ENCODE data around the gene GLDC. TPM values are rescaled to one million over a fixed set of nuclear protein-coding genes. Genes with fewer than 3 reads are reported as not detected.

GLDC gene
- total RNA-seq, 1 donor from 2014 or later = 37.4 TPM

GRCh38 chr9:6677803-6678202 lies 32.3 kb upstream of the GLDC start:
- TF ChIP-seq CTCF (conservative IDR thresholded peaks at IDR 0.05) = no peak
- H3K4me3 Mint-ChIP-seq = peak overlapping the region; percentile 61
- H3K9me3 Mint-ChIP-seq = no peaks in the 10 kb centered on the region
- no peaks in the 10 kb centered on the region for H3K36me3 Mint-ChIP-seq (ENCODE audit: low read depth)
- H3K27me3 Mint-ChIP-seq (ENCODE audit: low read depth) = no peaks in the 10 kb centered on the region
- peaks cover 9% of the 10 kb centered on the region for H3K4me1 Mint-ChIP-seq
- DNase-seq (ENCODE audit: low read depth, low spot score) = no peak
- H3K27ac Mint-ChIP-seq (ENCODE audit: unreplicated experiment) = no peak overlapping the region

- H3K36me3 Mint-ChIP-seq (ENCODE audit: low read depth) = no peaks in the 10 kb centered on the region
- H3K9me3 Mint-ChIP-seq = no peaks in the 10 kb centered on the region
- no peak overlapping the region for H3K4me3 Mint-ChIP-seq
- no peak for TF ChIP-seq CTCF (conservative IDR thresholded peaks at IDR 0.05)
- DNase-seq (ENCODE audit: low read depth, low spot score) = no peak
- H3K27me3 Mint-ChIP-seq (ENCODE audit: low read depth) = no peaks in the 10 kb centered on the region
- H3K4me1 Mint-ChIP-seq = peaks cover 5% of the 10 kb centered on the region
- H3K27ac Mint-ChIP-seq (ENCODE audit: unreplicated experiment) = peak overlapping the region; percentile 0
Observed at GRCh38 chr9:6676254-6676921, 30.9 kb upstream of the GLDC start.

- no peak for DNase-seq (ENCODE audit: low read depth, low spot score)
- Mint-ChIP-seq H3K27ac (ENCODE audit: unreplicated experiment) (no peak overlapping the region), H3K4me3 (no peak overlapping the region), H3K36me3 (ENCODE audit: low read depth) (no peaks in the 10 kb centered on the region), H3K27me3 (ENCODE audit: low read depth) (no peaks in the 10 kb centered on the region), H3K4me1 (peaks cover under 1% of the 10 kb centered on the region), H3K9me3 (no peaks in the 10 kb centered on the region)
- TF ChIP-seq CTCF (conservative IDR thresholded peaks at IDR 0.05) = no peak
Observed at GRCh38 chr9:6675268-6675667, 29.7 kb upstream of the GLDC start.

GRCh38 chr9:6673326-6674025 lies 27.9 kb upstream of the GLDC start:
- Mint-ChIP-seq H3K27ac (ENCODE audit: unreplicated experiment) (no peak overlapping the region), H3K9me3 (no peaks in the 10 kb centered on the region), H3K4me1 (no peaks in the 10 kb centered on the region), H3K27me3 (ENCODE audit: low read depth) (no peaks in the 10 kb centered on the region), H3K4me3 (no peak overlapping the region), H3K36me3 (ENCODE audit: low read depth) (no peaks in the 10 kb centered on the region)
- no peak for DNase-seq (ENCODE audit: low read depth, low spot score)
- TF ChIP-seq CTCF (conservative IDR thresholded peaks at IDR 0.05) = no peak

GRCh38 chr9:6672118-6672517 lies 26.6 kb upstream of the GLDC start:
- Mint-ChIP-seq H3K4me1 (peaks cover 3% of the 10 kb centered on the region), H3K4me3 (no peak overlapping the region), H3K27me3 (ENCODE audit: low read depth) (no peaks in the 10 kb centered on the region), H3K36me3 (ENCODE audit: low read depth) (no peaks in the 10 kb centered on the region), H3K27ac (ENCODE audit: unreplicated experiment) (no peak overlapping the region), H3K9me3 (no peaks in the 10 kb centered on the region)
- TF ChIP-seq CTCF (conservative IDR thresholded peaks at IDR 0.05) = no peak
- DNase-seq (ENCODE audit: low read depth, low spot score) = no peak

Measured in neural crest cell (in vitro differentiated cells).